Lung (tissue), 12 donors: ENCODE data around the gene EMCN. TPM values are rescaled to one million over a fixed set of nuclear protein-coding genes. Genes with fewer than 3 reads are reported as not detected.

Source experiments
- ATAC-seq: fragments of 200-7000 bp; cut with Tn5 transposase; one replicate; pipeline ENCODE4 v1.9.1; 2020; ENCODE audit warnings: moderate number of reproducible peaks; ENCODE audit not compliant: insufficient read depth, low FRiP score
- DNase-seq, 3 donors: peaks; one replicate each; pipeline ENCODE4 v3.0.0-alpha.2; 2013 to 2017
- H3K27ac ChIP-seq, 2 donors: one replicate each; pipeline ENCODE4 v1.5.1; 2013; ENCODE audit warnings: mild to moderate bottlenecking in 2 of 2, moderate library complexity in 2 of 2, control low read depth in 1 of 2, inconsistent platforms in 1 of 2, low read depth in 1 of 2, low read length in 1 of 2
- H3K27me3 ChIP-seq, 3 donors: one replicate each; pipeline ENCODE4 v1.5.1; 2013; ENCODE audit warnings: low read length in 2 of 3; ENCODE audit not compliant: control insufficient read depth in 3 of 3, insufficient read depth in 3 of 3
- H3K36me3 ChIP-seq, 4 donors: one replicate each; pipeline ENCODE4 v1.5.1; 2013; ENCODE audit warnings: low read length in 4 of 4, mild to moderate bottlenecking in 1 of 4, moderate library complexity in 1 of 4; ENCODE audit not compliant: control insufficient read depth in 4 of 4, insufficient read depth in 4 of 4
- H3K4me1 ChIP-seq, 5 donors: one replicate each; pipeline ENCODE4 v1.5.1; 2013; ENCODE audit warnings: low read length in 5 of 5, mild to moderate bottlenecking in 2 of 5, moderate library complexity in 1 of 5; ENCODE audit not compliant: control insufficient read depth in 5 of 5, insufficient read depth in 5 of 5
- H3K4me3 ChIP-seq: one replicate; pipeline ENCODE4 v1.5.1; 2013; ENCODE audit warnings: mild to moderate bottlenecking, control low read depth, moderate library complexity
- H3K9ac ChIP-seq, 2 donors: one replicate each; pipeline ENCODE4 v1.5.1; 2013; ENCODE audit warnings: low read length in 2 of 2, control low read depth in 1 of 2; ENCODE audit not compliant: insufficient read depth in 1 of 2
- H3K9me3 ChIP-seq, 4 donors: one replicate each; pipeline ENCODE4 v1.5.1; 2013; ENCODE audit warnings: low read length in 3 of 4, mild to moderate bottlenecking in 1 of 4, moderate library complexity in 1 of 4; ENCODE audit not compliant: control insufficient read depth in 4 of 4, insufficient read depth in 3 of 4
- CTCF ChIP-seq: IDR thresholded peaks from 2 replicates; pipeline ENCODE4 v1.5.1; 2012; ENCODE audit warnings: mild to moderate bottlenecking; ENCODE audit errors: control extremely low read depth, extremely low read depth
- WGBS, 2 donors: extraction: QIAGEN DNeasy Blood & Tissue Kit; methylation state at CpG; one replicate each; pipeline ENCODE4 v1.1.7; 2013; 5-methylcytosine and 5-hydroxymethylcytosine counted together
- polyA plus RNA-seq, 2 donors: library from polyadenylated mRNA; stranded (reverse); fragments of 200-250 nt; gene quantifications; one replicate each; pipeline ENCODE4 v1.2.1, GENCODE V29; 2013
- total RNA-seq, 2 donors: library from RNA; depleted of rRNA in 1 of 2; stranded (reverse); fragments of >200 nt in 1 of 2; gene quantifications; one replicate each; pipeline ENCODE4 v1.2.1, GENCODE V29; 2014 to 2021
- donor health status: control.
- donor health status: control.
- donor health status: Bipolar disorder and iron deficiency.
- donor health status: healthy.
- donor health status: DM: yes; HTN: yes; CAD: no.

EMCN gene
- total and polyA plus RNA-seq, 4 donors, result 5.8 to 90.8 (median 20.6) TPM

GRCh38 chr4:100555611-100556337 is 38.0 kb upstream of the EMCN start:
- Histone ChIP-seq H3K36me3 (no peaks in the 10 kb centered on the region), H3K4me1 (no peaks in the 10 kb centered on the region), H3K27me3 (no peaks in the 10 kb centered on the region), H3K27ac (no peak overlapping the region), H3K9ac (no peak overlapping the region), H3K4me3 (no peak overlapping the region), H3K9me3 (no peaks in the 10 kb centered on the region)
- TF ChIP-seq CTCF, result no peak
- DNase-seq (peak in 1 of 3 donors; percentile 13), ATAC-seq (no peak)
- WGBS, 2 donors, result 69 to 79% methylated on average over 2 of the region's 2 CpGs

DNA sequence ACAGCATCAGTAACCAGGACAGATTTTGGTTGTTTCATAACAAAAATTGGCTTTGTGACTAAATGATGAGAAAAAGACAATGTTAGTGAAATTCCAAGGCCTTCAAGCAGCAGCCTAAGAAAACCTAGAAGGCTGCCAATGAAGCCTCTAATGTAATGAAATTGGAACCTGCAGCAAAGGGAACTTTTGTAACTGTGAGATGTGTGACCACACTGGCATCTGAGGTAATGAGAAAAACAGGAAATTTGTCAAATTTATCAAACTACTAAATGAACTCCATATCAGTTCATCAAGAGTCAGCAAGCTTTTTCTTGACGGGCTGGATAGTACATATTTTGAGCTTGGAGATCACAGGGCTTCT is 30.4 kb upstream of the EMCN start:
- DNase-seq, result no peak
- no peaks in the 10 kb centered on the region for H3K9me3 ChIP-seq
- ATAC-seq, result no peak
- no peak overlapping the region for H3K9ac ChIP-seq
- no peak for TF ChIP-seq CTCF
- no peaks in the 10 kb centered on the region for H3K36me3 ChIP-seq
- 18 to 37% methylated on average over 1 of the region's 1 CpG for WGBS, 2 donors
- no peak overlapping the region for H3K4me3 ChIP-seq
- no peaks in the 10 kb centered on the region for H3K4me1 ChIP-seq
- H3K27ac ChIP-seq, result no peak overlapping the region
- no peaks in the 10 kb centered on the region for H3K27me3 ChIP-seq

- ATAC-seq, result no peak
Measured at GRCh38 chr4:100547541-100548199, 29.8 kb upstream of the EMCN start.

More at GRCh38 chr4:100547541-100548199, 29.8 kb upstream of the EMCN start:
- 81 to 96% methylated on average over 6 of the region's 6 CpGs for WGBS, 2 donors
- Histone ChIP-seq H3K4me1 (no peaks in the 10 kb centered on the region), H3K4me3 (no peak overlapping the region), H3K9ac (no peak overlapping the region), H3K36me3 (no peaks in the 10 kb centered on the region), H3K27ac (no peak overlapping the region), H3K27me3 (no peaks in the 10 kb centered on the region), H3K9me3 (no peaks in the 10 kb centered on the region)
- no peak for DNase-seq
- TF ChIP-seq CTCF, result no peak
